Stimulated activated CD8-positive, alpha-beta memory T cell treated with anti-CD3 and anti-CD28 coated beads, Interleukin-7, amount 100 ng/mL, for 1 hour (primary cell): ENCODE data around the gene TCHP.

Experiments
- DNase-seq, 2 donors: peaks; one replicate each; pipeline ENCODE4 v3.0.0-alpha.2; 2020; ENCODE audit warnings: low read depth in 2 of 2

TCHP gene

GRCh38 chr12:109932878-109933503 lies 32.9 kb downstream of the TCHP start:
- DNase-seq: no peak

- DNase-seq: no peak
Measured at GRCh38 chr12:109934026-109934425, 34.0 kb downstream of the TCHP start.

- no peak for DNase-seq
Measured at GRCh38 chr12:109937371-109937770, 37.3 kb downstream of the TCHP start.

- no peak for DNase-seq
Measured at GRCh38 chr12:109938947-109939346, 38.9 kb downstream of the TCHP start.

GRCh38 chr12:109939504-109939903 lies 39.4 kb downstream of the TCHP start:
- DNase-seq: no peak

GRCh38 chr12:109940339-109940923 lies 40.4 kb downstream of the TCHP start:
- DNase-seq: no peak

GRCh38 chr12:109943811-109944210 lies 43.7 kb downstream of the TCHP start:
- no peak for DNase-seq

GRCh38 chr12:109944561-109945359 lies 44.7 kb downstream of the TCHP start:
- DNase-seq: no peak

GRCh38 chr12:109946505-109946904 lies 46.4 kb downstream of the TCHP start:
- DNase-seq: no peak

- DNase-seq: no peak
Measured at GRCh38 chr12:109946913-109947312, 46.8 kb downstream of the TCHP start.

GRCh38 chr12:109947521-109947920 lies 47.4 kb downstream of the TCHP start:
- no peak for DNase-seq

GRCh38 chr12:109948368-109948767 lies 48.3 kb downstream of the TCHP start:
- no peak for DNase-seq

GRCh38 chr12:109949089-109949488 lies 49.0 kb downstream of the TCHP start:
- no peak for DNase-seq

GRCh38 chr12:109950625-109951024 lies 50.6 kb downstream of the TCHP start:
- DNase-seq: no peak

- DNase-seq: no peak
Measured at GRCh38 chr12:109951136-109951535, 51.1 kb downstream of the TCHP start.

GRCh38 chr12:109951751-109952150 lies 51.7 kb downstream of the TCHP start:
- DNase-seq: no peak

- DNase-seq: no peak
Measured at GRCh38 chr12:109952160-109952858, 52.2 kb downstream of the TCHP start.

GRCh38 chr12:109952873-109953272 lies 52.8 kb downstream of the TCHP start:
- DNase-seq: no peak

- DNase-seq: no peak
Measured at GRCh38 chr12:109953656-109954055, 53.6 kb downstream of the TCHP start.

GRCh38 chr12:109958374-109958773 lies 58.3 kb downstream of the TCHP start:
- no peak for DNase-seq

- DNase-seq: no peak
Measured at GRCh38 chr12:109959411-109960093, 59.5 kb downstream of the TCHP start.

- DNase-seq: no peak
Measured at GRCh38 chr12:109961201-109961600, 61.1 kb downstream of the TCHP start.
